NAMALWA (cell line): ENCODE measurements around the gene PACS2.
A peak's percentile ranks its signal among the peaks of the same experiment; 100 is the strongest.
"Not testable (repeated sequence)": the region's sequence is repeated elsewhere in the genome, so short reads cannot be mapped to it uniquely, and the experiment has no call there.

Experiments
- DNase-seq: peaks from one replicate; pipeline ENCODE4 v3.0.0-alpha.2; 2015; ENCODE audit warnings: low spot score

The PACS2 gene

GRCh38 chr14:105350450-105351244 is 36.1 kb downstream of the PACS2 start:
- no peak for DNase-seq

GRCh38 chr14:105351410-105351809 is 36.9 kb downstream of the PACS2 start:
- DNase-seq = no peak

GRCh38 chr14:105351920-105352851 is 37.6 kb downstream of the PACS2 start:
- DNase-seq = peak; percentile 92

DNA sequence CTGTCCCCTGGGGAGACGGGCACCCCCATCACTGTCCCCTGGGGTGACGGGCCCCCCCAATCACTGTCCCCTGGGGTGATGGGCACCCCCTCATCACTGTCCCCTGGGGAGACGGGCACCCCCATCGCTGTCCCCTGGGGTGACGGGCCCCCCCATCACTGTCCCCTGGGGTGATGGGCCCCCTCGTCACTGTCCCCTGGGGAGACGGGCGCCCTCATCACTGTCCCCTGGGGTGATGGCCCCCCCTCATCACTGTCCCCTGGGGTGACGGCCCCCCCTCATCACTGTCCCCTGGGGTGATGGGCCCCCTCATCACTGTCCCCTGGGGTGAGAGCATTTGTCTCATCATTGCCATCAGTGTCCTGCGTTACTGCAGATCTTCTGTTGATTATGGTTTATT is 38.6 kb downstream of the PACS2 start:
- no peak for DNase-seq

GRCh38 chr14:105354541-105354940 is 40.0 kb downstream of the PACS2 start:
- DNase-seq = no peak

- no peak for DNase-seq
Observed at GRCh38 chr14:105355049-105355575, 40.6 kb downstream of the PACS2 start.

DNA sequence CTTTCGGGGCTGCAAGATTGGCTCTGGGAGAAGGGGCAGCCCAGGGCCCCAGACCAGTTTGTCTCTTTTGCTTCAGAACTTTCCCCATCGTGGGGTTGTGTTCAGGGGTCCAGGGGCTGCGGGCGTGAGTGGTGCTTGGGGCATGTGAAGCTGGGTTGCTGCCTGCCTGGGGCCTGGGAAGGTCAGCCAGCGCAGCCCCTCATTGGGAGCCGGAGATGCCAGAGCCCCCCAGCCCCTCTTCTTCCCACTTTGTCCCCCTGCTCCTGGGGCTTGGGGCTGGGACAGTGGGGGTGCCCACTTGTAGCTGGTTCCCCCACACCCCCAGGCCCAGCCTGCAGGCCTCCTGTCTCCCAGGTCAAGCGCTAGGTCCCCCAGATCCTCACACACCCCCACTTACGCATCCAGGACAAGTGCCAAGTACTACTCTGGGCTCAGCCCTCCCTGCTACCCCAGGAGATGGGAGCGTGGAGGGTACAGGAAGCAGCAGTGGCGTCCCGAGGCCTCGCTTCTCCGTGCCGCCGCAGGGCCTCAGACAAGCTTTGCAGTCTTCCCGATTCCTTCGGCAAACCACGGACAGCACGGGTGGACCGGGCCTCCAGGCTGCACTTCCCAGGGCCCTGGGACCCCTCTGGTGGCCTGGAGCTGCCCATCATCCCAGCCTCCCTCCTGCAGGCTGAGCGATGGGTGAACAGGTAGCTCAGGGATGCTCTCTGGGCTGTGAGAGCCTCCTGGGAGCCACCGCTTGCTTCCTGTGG is 41.5 kb downstream of the PACS2 start:
- no peak for DNase-seq

- DNase-seq = no peak
Observed at GRCh38 chr14:105356927-105357326, 42.4 kb downstream of the PACS2 start.

- DNase-seq = no peak
Observed at GRCh38 chr14:105357626-105358025, 43.1 kb downstream of the PACS2 start.

GRCh38 chr14:105358140-105358846 is 43.7 kb downstream of the PACS2 start:
- DNase-seq = no peak

DNA sequence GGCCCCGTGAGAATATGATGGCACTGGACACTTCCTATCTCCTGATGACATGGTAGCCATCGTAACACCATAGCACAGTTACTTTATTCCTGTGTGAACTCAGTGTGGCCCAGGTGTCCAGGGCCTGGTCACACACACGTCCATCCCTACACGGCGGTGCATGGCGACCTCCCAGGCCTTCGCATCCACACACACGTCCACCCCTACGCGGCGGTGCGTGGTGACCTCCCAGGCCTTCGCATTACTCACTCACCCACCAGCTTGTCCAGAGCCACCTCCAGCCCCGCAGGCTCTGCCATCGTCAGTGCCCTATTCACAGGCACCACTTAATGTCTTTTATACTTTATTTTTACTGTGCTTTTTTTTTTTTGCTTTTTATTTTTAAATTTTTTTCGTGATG is 44.4 kb downstream of the PACS2 start:
- no peak for DNase-seq

DNA sequence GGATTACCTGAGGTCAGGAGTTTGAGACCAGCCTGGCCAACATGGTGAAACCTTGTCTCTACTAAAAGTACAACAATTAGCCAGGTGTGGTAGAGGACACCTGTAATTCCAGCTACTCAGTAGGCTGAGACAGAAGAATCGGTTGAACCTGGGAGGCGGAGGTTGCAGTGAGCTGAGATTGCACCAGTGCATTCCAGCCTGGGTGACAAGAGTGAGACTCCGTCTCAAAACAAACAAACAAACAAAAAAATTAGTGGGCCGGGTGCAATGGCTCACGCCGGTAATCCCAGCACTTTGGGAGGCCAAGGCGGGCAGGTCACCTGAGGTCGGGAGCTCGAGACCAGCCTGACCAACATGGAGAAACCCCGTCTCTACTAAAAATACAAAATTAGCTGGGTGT is 46.9 kb downstream of the PACS2 start:
- DNase-seq = not testable (repeated sequence)

DNA sequence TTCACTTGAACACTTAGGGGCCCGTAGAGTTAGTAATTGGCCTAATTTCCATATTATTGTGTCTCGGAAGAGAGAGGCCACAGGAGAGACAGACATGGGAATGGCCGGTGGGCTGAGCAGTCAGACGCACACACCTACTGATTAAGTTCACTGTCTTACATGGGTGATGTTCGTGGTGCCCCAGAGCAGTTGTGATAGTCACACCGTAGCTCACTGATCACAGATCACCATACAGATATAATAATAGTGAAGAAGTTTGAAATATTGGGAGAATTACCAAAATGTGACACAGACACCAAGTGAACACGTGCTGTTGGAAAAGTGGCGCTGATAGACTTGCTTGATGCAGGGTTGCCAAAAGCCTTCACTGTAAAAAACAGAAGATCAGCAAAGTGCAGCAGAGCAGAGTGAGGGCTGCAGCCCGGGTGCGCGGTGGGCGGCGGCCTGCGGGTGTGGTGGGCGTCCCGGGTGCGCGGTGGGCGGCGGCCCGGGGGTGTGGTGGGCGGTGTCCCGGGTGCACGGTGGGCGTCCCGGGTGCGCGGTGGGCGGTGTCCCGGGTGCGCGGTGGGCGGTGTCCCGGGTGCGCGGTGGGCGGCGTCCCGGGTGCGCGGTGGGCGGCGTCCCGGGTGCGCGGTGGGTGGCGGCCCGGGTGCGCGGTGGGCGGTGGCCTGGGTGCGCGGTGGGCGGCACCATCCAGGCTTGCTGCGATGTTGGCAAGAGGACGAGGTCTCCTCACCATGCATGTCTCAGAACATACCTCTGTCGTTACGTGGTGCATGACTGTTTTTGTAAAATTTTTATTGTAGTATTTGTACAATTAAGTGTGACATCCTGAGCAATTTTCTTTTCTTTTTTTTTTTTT is 49.5 kb downstream of the PACS2 start:
- DNase-seq = no peak

DNA sequence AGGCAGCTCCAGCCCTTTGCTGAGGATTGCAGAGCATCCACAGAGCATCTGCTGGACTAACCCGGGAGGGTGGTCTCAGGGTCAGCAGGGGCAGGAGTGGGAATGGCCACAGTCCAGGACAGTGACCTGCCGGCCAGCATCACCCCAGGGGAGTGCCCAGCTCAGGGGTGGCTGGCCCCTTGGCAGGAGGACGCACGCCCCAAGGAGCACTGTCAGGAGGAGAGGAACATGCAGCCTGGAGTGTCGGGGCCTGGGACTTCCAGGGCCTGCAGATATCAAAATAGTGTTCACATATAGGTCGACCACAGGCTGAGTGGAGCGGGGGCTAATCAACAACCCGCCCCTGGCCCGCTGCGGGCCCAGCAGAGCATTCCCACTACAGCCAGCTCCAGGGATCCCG is 50.6 kb downstream of the PACS2 start:
- DNase-seq = no peak

GRCh38 chr14:105365681-105366080 is 51.1 kb downstream of the PACS2 start:
- no peak for DNase-seq

DNA sequence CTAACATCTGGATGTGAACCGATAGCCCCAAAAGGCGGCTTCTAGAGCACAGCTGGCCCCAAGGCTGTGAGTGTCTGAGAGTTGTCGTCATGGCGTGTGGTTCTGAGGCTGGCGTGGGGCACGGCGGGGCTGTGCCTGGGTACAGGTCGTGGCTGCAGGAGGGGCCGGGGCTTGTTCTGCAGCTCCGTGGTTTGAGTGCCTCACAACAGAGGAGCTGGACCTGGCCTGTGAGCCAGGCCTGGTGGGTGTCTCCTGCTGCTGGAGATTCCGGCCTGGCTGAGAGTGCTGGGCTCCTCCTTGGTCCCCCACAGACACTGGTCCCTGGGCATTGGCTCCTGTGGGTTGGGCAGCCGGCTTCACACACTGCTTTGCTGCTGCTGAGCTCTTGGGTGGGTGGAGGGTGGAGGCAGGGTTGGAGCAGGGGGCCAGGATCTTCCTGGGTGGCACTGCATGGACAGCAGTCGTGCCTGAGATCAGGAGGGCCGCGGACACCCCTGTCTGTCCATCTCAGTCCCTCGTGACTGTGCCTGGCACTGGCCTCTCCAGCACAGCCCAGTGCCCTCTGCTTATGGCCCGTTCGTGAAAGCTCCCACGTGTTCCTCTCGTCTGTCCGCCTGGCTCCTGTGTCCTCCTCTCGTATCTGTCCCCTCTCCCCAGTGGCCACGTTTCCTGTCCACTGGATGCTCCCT is 52.0 kb downstream of the PACS2 start:
- DNase-seq = no peak

GRCh38 chr14:105367116-105368031 is 52.8 kb downstream of the PACS2 start:
- DNase-seq = no peak

- DNase-seq = no peak
Observed at GRCh38 chr14:105368032-105368417, 53.5 kb downstream of the PACS2 start.

DNA sequence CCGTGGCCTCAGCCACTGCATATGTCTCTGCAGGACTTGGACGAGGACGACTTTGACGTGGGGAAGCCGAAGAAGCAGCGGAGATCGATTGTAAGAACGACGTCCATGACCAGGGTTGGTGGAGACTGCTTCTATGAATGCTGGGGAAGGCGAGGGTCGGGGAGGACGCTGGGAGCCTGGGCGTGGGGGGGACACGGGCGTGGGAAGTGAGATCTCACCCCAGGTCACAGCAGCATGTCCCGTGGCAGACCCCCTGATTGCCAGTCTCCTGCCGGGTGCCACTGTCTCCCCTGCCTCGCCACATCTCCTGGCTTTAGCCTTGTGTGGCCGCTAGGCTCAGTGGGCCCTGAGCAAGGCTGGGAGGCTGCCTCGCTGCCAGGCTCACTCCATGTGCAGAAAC is 53.9 kb downstream of the PACS2 start:
- no peak for DNase-seq
